Hepatocyte (in vitro differentiated cells): Measurements from ENCODE around the gene KSR2.
"Not testable (repeated sequence)": the region's sequence is repeated elsewhere in the genome, so short reads cannot be mapped to it uniquely, and the experiment has no call there.

ENCODE experiments used
- EZH2 ChIP-seq: fragments of 200-600 bp; sonication (generic); IDR thresholded peaks from 2 replicates; pipeline ENCODE4 v1.6.1; 2016; ENCODE audit warnings: antibody characterized with exemption, mild to moderate bottlenecking, borderline replicate concordance
- EZH2phosphoT487 ChIP-seq: fragments of 200-600 bp; sonication (generic); IDR thresholded peaks from one replicate; pipeline ENCODE4 v1.6.1; 2018; ENCODE audit warnings: antibody characterized with exemption, mild to moderate bottlenecking, low read depth, moderate library complexity; ENCODE audit not compliant: unreplicated experiment, severe bottlenecking
- TF ChIP-seq, protein P1 (sequence below): fragments of 200-600 bp; sonication (generic); IDR thresholded peaks from 2 replicates; pipeline ENCODE4 v1.5.1; 2016; ENCODE audit warnings: antibody characterized with exemption, mild to moderate bottlenecking; ENCODE audit not compliant: poor library complexity

DNA sequence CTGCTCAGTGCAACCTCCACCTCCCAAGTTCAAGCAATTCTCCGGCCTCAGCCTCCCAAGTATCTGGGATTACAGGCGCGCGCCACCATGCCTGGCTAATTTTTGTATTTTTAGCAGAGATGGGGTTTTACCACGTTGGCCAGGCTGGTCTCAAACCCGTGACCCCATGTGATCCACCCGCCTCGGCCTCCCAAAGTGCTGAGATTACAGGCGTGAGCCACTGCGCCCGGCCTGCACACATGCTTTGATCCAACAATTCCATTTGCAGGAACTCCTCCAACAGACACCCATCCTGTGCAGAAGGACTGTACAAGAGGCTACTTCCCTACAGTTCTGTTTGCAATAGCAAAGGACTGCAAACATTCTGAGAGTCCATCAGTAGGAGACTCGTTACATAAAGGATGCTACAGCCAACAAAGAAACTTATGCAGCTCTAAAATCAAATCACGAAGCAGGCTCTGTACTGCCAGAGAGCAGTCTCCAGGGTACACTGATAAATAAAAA, 108.0 kb downstream of the KSR2 start:
- TF ChIP-seq, protein P1, sequence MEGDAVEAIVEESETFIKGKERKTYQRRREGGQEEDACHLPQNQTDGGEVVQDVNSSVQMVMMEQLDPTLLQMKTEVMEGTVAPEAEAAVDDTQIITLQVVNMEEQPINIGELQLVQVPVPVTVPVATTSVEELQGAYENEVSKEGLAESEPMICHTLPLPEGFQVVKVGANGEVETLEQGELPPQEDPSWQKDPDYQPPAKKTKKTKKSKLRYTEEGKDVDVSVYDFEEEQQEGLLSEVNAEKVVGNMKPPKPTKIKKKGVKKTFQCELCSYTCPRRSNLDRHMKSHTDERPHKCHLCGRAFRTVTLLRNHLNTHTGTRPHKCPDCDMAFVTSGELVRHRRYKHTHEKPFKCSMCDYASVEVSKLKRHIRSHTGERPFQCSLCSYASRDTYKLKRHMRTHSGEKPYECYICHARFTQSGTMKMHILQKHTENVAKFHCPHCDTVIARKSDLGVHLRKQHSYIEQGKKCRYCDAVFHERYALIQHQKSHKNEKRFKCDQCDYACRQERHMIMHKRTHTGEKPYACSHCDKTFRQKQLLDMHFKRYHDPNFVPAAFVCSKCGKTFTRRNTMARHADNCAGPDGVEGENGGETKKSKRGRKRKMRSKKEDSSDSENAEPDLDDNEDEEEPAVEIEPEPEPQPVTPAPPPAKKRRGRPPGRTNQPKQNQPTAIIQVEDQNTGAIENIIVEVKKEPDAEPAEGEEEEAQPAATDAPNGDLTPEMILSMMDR: not testable (repeated sequence)
- not testable (repeated sequence) for TF ChIP-seq EZH2phosphoT487, EZH2
